ENCODE data around the gene MSMP.

MSMP gene

GRCh38 chr9:35791297-35791921 is 37.3 kb upstream of the MSMP start, which contains the start of gene NPR2:
NPR2 (plus strand) TSS chr9:35791591; CDS start chr9:35792409, 818 bp downstream.
- Histone ChIP-seq H3K27me3 (ENCODE audit: control insufficient read depth, insufficient read depth, low read length) (peaks cover 6% of the 10 kb centered on the region; the same call in 1 of the 2 replicates), H3K9ac (ENCODE audit: low read length) (peak within 1 kb of the TSS; percentile 67), H3K9me3 (ENCODE audit: control insufficient read depth, insufficient read depth, low read depth, low read length) (no peaks in the 10 kb centered on the region), H3K27ac (ENCODE audit: low read depth, low read length) (no peak within 1 kb of the TSS), H3K4me3 (ENCODE audit: low read depth, low read length) (peak within 1 kb of the TSS; percentile 82), H3K4me1 (ENCODE audit: control insufficient read depth, insufficient read depth, low read length) (peaks cover 22% of the 10 kb centered on the region), H3K36me3 (ENCODE audit: control insufficient read depth, insufficient read depth, low read length) (no peaks in the 10 kb centered on the region)

GRCh38 chr9:35790385-35791296 is 36.6 kb upstream of the MSMP start:
- peaks cover 21% of the 10 kb centered on the region for H3K4me1 ChIP-seq (ENCODE audit: control insufficient read depth, insufficient read depth, low read length)
- H3K9ac ChIP-seq (ENCODE audit: low read length) = peak overlapping the region; percentile 35
- peaks cover 6% of the 10 kb centered on the region; the same call in 1 of the 2 replicates for H3K27me3 ChIP-seq (ENCODE audit: control insufficient read depth, insufficient read depth, low read length)
- H3K9me3 ChIP-seq (ENCODE audit: control insufficient read depth, insufficient read depth, low read depth, low read length) = no peaks in the 10 kb centered on the region
- H3K4me3 ChIP-seq (ENCODE audit: low read depth, low read length) = peak overlapping the region; percentile 66
- no peaks in the 10 kb centered on the region for H3K36me3 ChIP-seq (ENCODE audit: control insufficient read depth, insufficient read depth, low read length)
- H3K27ac ChIP-seq (ENCODE audit: low read depth, low read length) = no peak overlapping the region

DNA sequence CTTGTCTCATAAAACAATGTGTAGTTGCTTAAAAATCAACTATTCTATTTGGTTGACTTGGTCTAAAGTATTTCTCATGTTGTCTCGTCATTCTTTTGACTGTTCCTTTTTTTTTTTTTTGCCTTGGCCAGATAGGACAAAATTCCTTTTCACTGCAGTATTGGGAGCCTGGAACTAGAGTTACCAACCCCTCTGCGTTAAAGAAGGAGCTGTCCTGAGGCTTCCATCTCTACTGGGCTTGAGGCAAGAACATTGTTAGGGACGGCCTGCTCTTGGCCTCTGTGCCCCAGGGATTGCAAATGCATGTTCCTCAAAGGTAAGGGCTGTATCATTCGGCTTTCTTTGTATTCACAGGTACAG is 35.9 kb upstream of the MSMP start:
- Histone ChIP-seq H3K9me3 (ENCODE audit: control insufficient read depth, insufficient read depth, low read depth, low read length) (no peaks in the 10 kb centered on the region), H3K27me3 (ENCODE audit: control insufficient read depth, insufficient read depth, low read length) (peaks cover 6% of the 10 kb centered on the region; the same call in 1 of the 2 replicates), H3K27ac (ENCODE audit: low read depth, low read length) (no peak overlapping the region), H3K9ac (ENCODE audit: low read length) (no peak overlapping the region), H3K4me1 (ENCODE audit: control insufficient read depth, insufficient read depth, low read length) (peaks cover 21% of the 10 kb centered on the region), H3K36me3 (ENCODE audit: control insufficient read depth, insufficient read depth, low read length) (no peaks in the 10 kb centered on the region), H3K4me3 (ENCODE audit: low read depth, low read length) (no peak overlapping the region)

GRCh38 chr9:35789541-35789940 is 35.5 kb upstream of the MSMP start:
- H3K27me3 ChIP-seq (ENCODE audit: control insufficient read depth, insufficient read depth, low read length) = peaks cover 6% of the 10 kb centered on the region; the same call in 1 of the 2 replicates
- H3K9ac ChIP-seq (ENCODE audit: low read length) = no peak overlapping the region
- H3K36me3 ChIP-seq (ENCODE audit: control insufficient read depth, insufficient read depth, low read length) = no peaks in the 10 kb centered on the region
- H3K4me3 ChIP-seq (ENCODE audit: low read depth, low read length) = no peak overlapping the region
- H3K9me3 ChIP-seq (ENCODE audit: control insufficient read depth, insufficient read depth, low read depth, low read length) = no peaks in the 10 kb centered on the region
- no peak overlapping the region for H3K27ac ChIP-seq (ENCODE audit: low read depth, low read length)
- peaks cover 21% of the 10 kb centered on the region for H3K4me1 ChIP-seq (ENCODE audit: control insufficient read depth, insufficient read depth, low read length)

DNA sequence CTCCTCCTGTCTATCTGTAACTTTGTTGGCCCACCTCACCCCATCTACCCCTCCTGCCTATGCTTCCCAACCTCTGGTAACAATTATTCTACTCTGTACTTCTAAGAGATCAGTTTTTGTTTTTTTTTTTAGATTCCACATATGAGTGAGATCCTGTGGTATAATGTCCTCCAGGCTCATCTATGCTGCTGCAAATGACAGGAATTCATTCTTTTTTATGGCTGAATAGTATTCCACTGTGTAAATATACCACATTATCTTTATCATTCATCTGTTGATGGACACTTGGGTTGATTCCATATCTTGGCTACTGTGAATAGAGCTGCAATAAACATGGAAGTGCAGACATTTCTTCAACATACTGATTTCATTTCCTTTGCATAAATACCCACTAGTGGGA is 29.3 kb upstream of the MSMP start:
- Histone ChIP-seq H3K4me1 (ENCODE audit: control insufficient read depth, insufficient read depth, low read length) (no peaks in the 10 kb centered on the region), H3K27ac (ENCODE audit: low read depth, low read length) (no peak overlapping the region), H3K9ac (ENCODE audit: low read length) (no peak overlapping the region), H3K27me3 (ENCODE audit: control insufficient read depth, insufficient read depth, low read length) (no peaks in the 10 kb centered on the region), H3K4me3 (ENCODE audit: low read depth, low read length) (no peak overlapping the region), H3K9me3 (ENCODE audit: control insufficient read depth, insufficient read depth, low read depth, low read length) (no peaks in the 10 kb centered on the region), H3K36me3 (ENCODE audit: control insufficient read depth, insufficient read depth, low read length) (no peaks in the 10 kb centered on the region)

DNA sequence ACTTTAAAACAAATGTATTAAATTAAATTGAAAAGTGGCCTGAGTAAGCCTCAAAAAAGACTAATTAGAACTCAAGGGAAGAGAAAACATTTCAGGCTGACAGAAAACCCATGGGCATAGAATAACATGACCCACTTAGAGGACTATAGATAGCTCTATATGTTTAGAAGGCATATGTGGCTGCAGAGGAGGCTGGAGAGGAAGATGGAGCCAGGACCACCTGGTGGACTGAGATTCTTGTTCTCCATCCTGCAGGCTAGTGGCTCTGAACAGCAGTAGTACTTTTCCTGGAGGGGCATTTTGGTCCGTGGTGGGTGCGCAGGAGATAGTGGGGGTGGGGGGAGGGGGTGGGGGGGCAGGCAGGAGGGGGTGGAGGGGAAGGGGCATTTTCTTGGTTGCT is 27.0 kb upstream of the MSMP start:
- Histone ChIP-seq H3K36me3 (ENCODE audit: control insufficient read depth, insufficient read depth, low read length) (no peaks in the 10 kb centered on the region), H3K9me3 (ENCODE audit: control insufficient read depth, insufficient read depth, low read depth, low read length) (no peaks in the 10 kb centered on the region), H3K9ac (ENCODE audit: low read length) (no peak overlapping the region), H3K4me1 (ENCODE audit: control insufficient read depth, insufficient read depth, low read length) (peaks cover 2% of the 10 kb centered on the region; the same call in 1 of the 2 replicates), H3K27me3 (ENCODE audit: control insufficient read depth, insufficient read depth, low read length) (no peaks in the 10 kb centered on the region), H3K4me3 (ENCODE audit: low read depth, low read length) (no peak overlapping the region), H3K27ac (ENCODE audit: low read depth, low read length) (no peak overlapping the region)

DNA sequence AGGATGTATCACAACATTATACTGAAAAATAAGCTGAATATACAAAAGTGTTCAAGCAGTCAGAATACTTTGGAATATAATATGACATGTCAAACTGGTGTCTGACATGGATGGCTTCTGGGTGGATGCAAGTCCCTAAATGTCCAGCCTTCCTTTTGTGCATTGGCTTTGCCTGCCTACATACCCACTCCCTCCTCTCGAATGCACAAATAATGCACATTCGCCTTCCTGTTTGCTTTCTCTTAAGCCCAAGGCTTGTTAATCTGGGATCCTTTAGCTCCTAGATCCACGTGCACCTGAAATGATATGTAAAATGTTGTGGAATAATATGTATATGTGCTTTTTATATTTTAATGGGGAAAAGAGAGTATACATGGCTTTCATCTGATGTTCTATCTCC is 24.4 kb upstream of the MSMP start:
- no peak overlapping the region for H3K9ac ChIP-seq (ENCODE audit: low read length)
- peaks cover 15% of the 10 kb centered on the region for H3K4me1 ChIP-seq (ENCODE audit: control insufficient read depth, insufficient read depth, low read length)
- H3K27me3 ChIP-seq (ENCODE audit: control insufficient read depth, insufficient read depth, low read length) = no peaks in the 10 kb centered on the region
- no peak overlapping the region for H3K27ac ChIP-seq (ENCODE audit: low read depth, low read length)
- no peaks in the 10 kb centered on the region for H3K36me3 ChIP-seq (ENCODE audit: control insufficient read depth, insufficient read depth, low read length)
- H3K9me3 ChIP-seq (ENCODE audit: control insufficient read depth, insufficient read depth, low read depth, low read length) = no peaks in the 10 kb centered on the region
- H3K4me3 ChIP-seq (ENCODE audit: low read depth, low read length) = no peak overlapping the region

GRCh38 chr9:35776018-35776417 is 21.9 kb upstream of the MSMP start:
- no peaks in the 10 kb centered on the region for H3K27me3 ChIP-seq (ENCODE audit: control insufficient read depth, insufficient read depth, low read length)
- peaks cover 15% of the 10 kb centered on the region for H3K4me1 ChIP-seq (ENCODE audit: control insufficient read depth, insufficient read depth, low read length)
- H3K9me3 ChIP-seq (ENCODE audit: control insufficient read depth, insufficient read depth, low read depth, low read length) = no peaks in the 10 kb centered on the region
- no peak overlapping the region for H3K9ac ChIP-seq (ENCODE audit: low read length)
- no peak overlapping the region for H3K27ac ChIP-seq (ENCODE audit: low read depth, low read length)
- no peaks in the 10 kb centered on the region for H3K36me3 ChIP-seq (ENCODE audit: control insufficient read depth, insufficient read depth, low read length)
- no peak overlapping the region for H3K4me3 ChIP-seq (ENCODE audit: low read depth, low read length)

DNA sequence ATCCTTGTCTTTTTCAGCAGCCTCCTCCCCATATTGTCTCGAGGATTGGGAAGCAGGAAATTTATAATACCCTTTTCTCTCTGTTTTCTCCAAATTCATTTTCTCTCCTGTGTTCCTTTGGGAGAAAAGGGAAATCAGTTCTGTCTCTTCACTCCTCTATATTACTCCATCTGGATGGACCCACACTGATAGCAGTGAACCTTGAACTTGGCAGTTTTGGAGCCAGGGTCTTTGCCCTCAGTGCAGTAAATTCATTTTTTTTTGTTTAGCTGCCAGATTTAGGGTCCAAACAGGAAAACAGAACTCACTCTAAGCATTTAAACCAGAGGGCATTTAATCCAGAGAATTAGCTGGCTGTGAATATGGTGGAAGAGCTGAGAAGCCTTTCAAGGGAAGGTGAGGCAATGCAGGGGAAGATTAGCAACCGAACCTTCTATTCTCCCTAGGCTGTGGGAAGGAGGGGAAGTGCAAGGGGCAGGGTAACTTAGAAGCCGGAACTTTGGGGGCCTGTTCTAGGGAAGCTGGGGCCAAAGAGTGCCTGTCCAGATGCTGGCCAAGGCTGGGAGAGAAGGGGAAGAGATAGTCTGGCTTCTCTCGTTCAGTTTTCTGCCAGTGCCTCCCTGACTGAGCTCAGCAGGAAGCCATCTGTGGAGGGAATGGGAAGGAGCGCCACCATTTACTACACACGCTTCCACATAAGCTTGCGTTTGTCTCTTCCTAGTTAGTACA is 21.0 kb upstream of the MSMP start:
- no peaks in the 10 kb centered on the region for H3K36me3 ChIP-seq (ENCODE audit: control insufficient read depth, insufficient read depth, low read length)
- H3K27ac ChIP-seq (ENCODE audit: low read depth, low read length) = no peak overlapping the region
- no peaks in the 10 kb centered on the region for H3K27me3 ChIP-seq (ENCODE audit: control insufficient read depth, insufficient read depth, low read length)
- no peaks in the 10 kb centered on the region for H3K9me3 ChIP-seq (ENCODE audit: control insufficient read depth, insufficient read depth, low read depth, low read length)
- H3K4me3 ChIP-seq (ENCODE audit: low read depth, low read length) = no peak overlapping the region
- H3K4me1 ChIP-seq (ENCODE audit: control insufficient read depth, insufficient read depth, low read length) = peaks cover 15% of the 10 kb centered on the region
- no peak overlapping the region for H3K9ac ChIP-seq (ENCODE audit: low read length)

GRCh38 chr9:35771943-35772342 is 17.9 kb upstream of the MSMP start:
- H3K4me3 ChIP-seq (ENCODE audit: low read depth, low read length) = no peak overlapping the region
- H3K4me1 ChIP-seq (ENCODE audit: control insufficient read depth, insufficient read depth, low read length) = peaks cover 15% of the 10 kb centered on the region
- H3K36me3 ChIP-seq (ENCODE audit: control insufficient read depth, insufficient read depth, low read length) = no peaks in the 10 kb centered on the region
- H3K9me3 ChIP-seq (ENCODE audit: control insufficient read depth, insufficient read depth, low read depth, low read length) = no peaks in the 10 kb centered on the region
- H3K9ac ChIP-seq (ENCODE audit: low read length) = no peak overlapping the region
- H3K27me3 ChIP-seq (ENCODE audit: control insufficient read depth, insufficient read depth, low read length) = no peaks in the 10 kb centered on the region
- H3K27ac ChIP-seq (ENCODE audit: low read depth, low read length) = no peak overlapping the region

GRCh38 chr9:35771534-35771933 is 17.5 kb upstream of the MSMP start:
- Histone ChIP-seq H3K36me3 (ENCODE audit: control insufficient read depth, insufficient read depth, low read length) (no peaks in the 10 kb centered on the region), H3K9me3 (ENCODE audit: control insufficient read depth, insufficient read depth, low read depth, low read length) (no peaks in the 10 kb centered on the region), H3K27ac (ENCODE audit: low read depth, low read length) (no peak overlapping the region), H3K27me3 (ENCODE audit: control insufficient read depth, insufficient read depth, low read length) (no peaks in the 10 kb centered on the region), H3K4me1 (ENCODE audit: control insufficient read depth, insufficient read depth, low read length) (peaks cover 15% of the 10 kb centered on the region), H3K4me3 (ENCODE audit: low read depth, low read length) (no peak overlapping the region), H3K9ac (ENCODE audit: low read length) (no peak overlapping the region)
